Activated T-helper 1 cell treated with Interleukin-2 at 50 U/mL for 16 hours (primary cell): ENCODE data around the gene RABGAP1L.

Source experiments
- DNase-seq: peaks from one replicate; pipeline ENCODE4 v3.0.0-alpha.2; 2020; ENCODE audit warnings: low read depth

The RABGAP1L gene

GRCh38 chr1:174966008-174966572 is 806.8 kb downstream of the RABGAP1L start:
- DNase-seq = no peak

- DNase-seq = no peak
Observed at GRCh38 chr1:174967845-174968705, 808.8 kb downstream of the RABGAP1L start.

GRCh38 chr1:174968750-174969244 is 809.5 kb downstream of the RABGAP1L start:
- no peak for DNase-seq

GRCh38 chr1:174969977-174970376 is 810.7 kb downstream of the RABGAP1L start:
- no peak for DNase-seq

- no peak for DNase-seq
Observed at GRCh38 chr1:174971466-174971865, 812.1 kb downstream of the RABGAP1L start.

GRCh38 chr1:174971902-174972301 is 812.6 kb downstream of the RABGAP1L start:
- no peak for DNase-seq

GRCh38 chr1:174974711-174975119 is 815.4 kb downstream of the RABGAP1L start:
- no peak for DNase-seq

GRCh38 chr1:174975764-174976163 is 816.4 kb downstream of the RABGAP1L start:
- DNase-seq = no peak

GRCh38 chr1:174976436-174977108 is 817.3 kb downstream of the RABGAP1L start:
- no peak for DNase-seq

GRCh38 chr1:174982971-174983689 is 823.8 kb downstream of the RABGAP1L start:
- DNase-seq = no peak

- no peak for DNase-seq
Observed at GRCh38 chr1:174984952-174985351, 825.6 kb downstream of the RABGAP1L start.

- no peak for DNase-seq
Observed at GRCh38 chr1:174988539-174988938, 829.2 kb downstream of the RABGAP1L start.

- DNase-seq = no peak
Observed at GRCh38 chr1:174988986-174989385, 829.7 kb downstream of the RABGAP1L start.

GRCh38 chr1:174989536-174990220 is 830.4 kb downstream of the RABGAP1L start:
- DNase-seq = no peak

GRCh38 chr1:174990382-174990999 is 831.2 kb downstream of the RABGAP1L start:
- no peak for DNase-seq

GRCh38 chr1:174991473-174991872 is 832.2 kb downstream of the RABGAP1L start:
- no peak for DNase-seq

- no peak for DNase-seq
Observed at GRCh38 chr1:174995121-174995520, 835.8 kb downstream of the RABGAP1L start.

- no peak for DNase-seq
Observed at GRCh38 chr1:174995916-174996315, 836.6 kb downstream of the RABGAP1L start.

GRCh38 chr1:174996476-174996875 is 837.2 kb downstream of the RABGAP1L start:
- no peak for DNase-seq

- no peak for DNase-seq
Observed at GRCh38 chr1:174997041-174997440, 837.7 kb downstream of the RABGAP1L start.

- DNase-seq = no peak
Observed at GRCh38 chr1:174998569-174999215, 839.4 kb downstream of the RABGAP1L start.
